Right cardiac atrium (tissue), 5 donors: ENCODE results near the gene DCHS1. TPM values are rescaled to one million over a fixed set of nuclear protein-coding genes. Genes with fewer than 3 reads are reported as not detected.

Source experiments
- ATAC-seq, 2 donors: fragments of 200-7000 bp; cut with Tn5 transposase; one replicate each; pipeline versions ENCODE4 v1.8.0 to v1.9.1; 2020; ENCODE audit warnings: moderate library complexity in 2 of 2, mild to moderate bottlenecking in 1 of 2
- DNase-seq, 3 donors: peaks; one replicate each; pipeline ENCODE4 v3.0.0-alpha.2; 2020
- H3K27ac ChIP-seq: one replicate; pipeline ENCODE4 v1.5.1; 2013; ENCODE audit warnings: mild to moderate bottlenecking, low read length, control low read depth, moderate library complexity
- H3K27me3 ChIP-seq: one replicate; pipeline ENCODE4 v1.6.1; 2013; ENCODE audit not compliant: control insufficient read depth, insufficient read depth
- H3K4me1 ChIP-seq: one replicate; pipeline ENCODE4 v1.6.1; 2013; ENCODE audit warnings: low read length; ENCODE audit not compliant: control insufficient read depth, insufficient read depth
- H3K4me3 ChIP-seq: one replicate; pipeline ENCODE4 v1.5.1; 2013; ENCODE audit warnings: low read length, control low read depth
- H3K9me3 ChIP-seq: one replicate; pipeline ENCODE4 v1.6.1; 2013; ENCODE audit warnings: low read length; ENCODE audit not compliant: control insufficient read depth
- WGBS: extraction: QIAGEN DNeasy Blood & Tissue Kit; methylation state at CpG from one replicate; pipeline ENCODE4 v1.1.7; 2013; 5-methylcytosine and 5-hydroxymethylcytosine counted together
- intact Hi-C, 4 donors: fragments of 100-400 bp; cut with DNase I; formaldehyde crosslinking; loops; one replicate each; pipeline versions ENCODE4 v1.11.0 to v1.14.0; 2022 to 2023
- polyA plus RNA-seq: library from polyadenylated mRNA; stranded (reverse); fragments of 200-250 nt; gene quantifications from one replicate; pipeline ENCODE4 v1.2.3, GENCODE V29; 2013
- total RNA-seq, 4 donors: library from RNA; stranded (reverse); fragmentation: NEBNext Ultra II Directional; extraction: Animal tissue kit (Norgen Biotek cat#: 25700); gene quantifications; one replicate each; pipeline ENCODE4 v1.2.1, GENCODE V29; 2021
- donor health status: healthy with polysubstance abuse.
- donor health status: DM: no; HTN: yes; CAD: no.
- donor health status: DM: no; HTN: no; CAD: no.
- donor health status: DM: no; HTN: yes; CAD: no; lungs with severe emphysema.
- donor health status: DM: yes; HTN: yes; CAD: no.

DCHS1 gene
- total and polyA plus RNA-seq, 5 donors: 6.4 to 19.2 (median 13.2) TPM

GRCh38 chr11:6579681-6580080, 75.9 kb downstream of the DCHS1 start:
- no peak overlapping the region for H3K27ac ChIP-seq
- no peak for ATAC-seq
- H3K27me3 ChIP-seq: no peaks in the 10 kb centered on the region
- no peaks in the 10 kb centered on the region for H3K9me3 ChIP-seq
- WGBS: 83% methylated on average over 2 of the region's 2 CpGs
- no peak for DNase-seq
- intact Hi-C loops: no loop called here
- H3K4me1 ChIP-seq: peaks cover 5% of the 10 kb centered on the region
- no peak overlapping the region for H3K4me3 ChIP-seq

GRCh38 chr11:6578134-6578533, 77.5 kb downstream of the DCHS1 start:
- no peak for ATAC-seq
- Histone ChIP-seq H3K27ac (no peak overlapping the region), H3K4me1 (peaks cover 5% of the 10 kb centered on the region), H3K4me3 (no peak overlapping the region), H3K27me3 (no peaks in the 10 kb centered on the region), H3K9me3 (no peaks in the 10 kb centered on the region)
- DNase-seq: no peak
- intact Hi-C loops: no loop called here
- 88% methylated on average over 1 of the region's 1 CpG for WGBS

DNA sequence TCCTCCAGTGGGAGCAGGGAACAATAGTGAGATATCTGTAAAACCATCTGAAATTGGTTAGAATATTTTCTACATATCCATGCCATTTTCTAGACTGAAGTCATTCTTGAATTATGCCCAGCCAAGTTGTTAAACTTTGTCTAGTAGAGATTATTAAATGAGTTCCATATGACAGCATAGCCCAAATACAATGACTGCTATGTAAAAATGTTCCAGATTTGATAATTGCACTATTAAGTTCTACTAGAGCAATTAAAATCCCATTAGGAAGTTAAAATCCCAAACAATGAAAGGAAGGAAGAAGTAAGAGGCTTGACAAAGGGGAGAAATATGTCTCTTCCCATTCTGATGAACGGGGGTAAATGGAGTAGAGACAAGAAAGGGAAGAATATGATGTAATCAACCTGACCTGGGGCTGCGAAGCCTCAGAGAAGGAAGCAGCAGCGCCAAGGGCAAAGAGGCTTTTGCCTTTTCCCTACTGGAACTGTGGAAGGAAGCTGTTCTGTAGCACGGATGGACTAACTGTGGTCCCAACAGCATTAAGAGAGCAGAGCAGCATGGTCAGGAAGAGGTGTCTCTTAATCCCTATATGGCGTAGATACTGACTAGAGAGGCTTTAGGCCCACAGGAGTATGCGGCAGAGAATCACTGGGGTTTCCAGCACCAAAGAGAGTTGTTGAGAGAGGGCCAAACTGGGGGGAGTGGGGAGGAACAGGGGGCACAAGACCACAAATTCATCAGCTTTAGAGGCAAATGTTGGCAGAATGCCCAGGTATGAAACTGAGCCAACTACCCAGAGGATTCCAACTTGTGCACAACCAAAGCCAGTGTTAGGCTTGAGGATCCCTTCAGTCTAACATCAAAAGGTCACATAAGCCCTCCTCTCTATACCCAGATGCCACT, 78.9 kb downstream of the DCHS1 start:
- ATAC-seq: peak; percentile 75 to 80
- intact Hi-C loops: no loop called here
- peak; percentile 48 to 59 (median 55) for DNase-seq

GRCh38 chr11:6574816-6575715, 80.5 kb downstream of the DCHS1 start:
- no peak overlapping the region for H3K4me3 ChIP-seq
- peaks cover 5% of the 10 kb centered on the region for H3K4me1 ChIP-seq
- H3K9me3 ChIP-seq: no peaks in the 10 kb centered on the region
- WGBS: 82% methylated on average over 6 of the region's 6 CpGs
- intact Hi-C loops: no loop called here
- ATAC-seq (no peak), DNase-seq (no peak)
- H3K27me3 ChIP-seq: no peaks in the 10 kb centered on the region
- H3K27ac ChIP-seq: no peak overlapping the region

More for the DNA sequence above, 78.9 kb downstream of the DCHS1 start:
- peak overlapping the region; percentile 60 for H3K27ac ChIP-seq
- WGBS: 15% methylated on average over 6 of the region's 6 CpGs
- peaks cover 5% of the 10 kb centered on the region for H3K4me1 ChIP-seq
- H3K27me3 ChIP-seq: no peaks in the 10 kb centered on the region
- H3K9me3 ChIP-seq: no peaks in the 10 kb centered on the region
- no peak overlapping the region for H3K4me3 ChIP-seq

DNA sequence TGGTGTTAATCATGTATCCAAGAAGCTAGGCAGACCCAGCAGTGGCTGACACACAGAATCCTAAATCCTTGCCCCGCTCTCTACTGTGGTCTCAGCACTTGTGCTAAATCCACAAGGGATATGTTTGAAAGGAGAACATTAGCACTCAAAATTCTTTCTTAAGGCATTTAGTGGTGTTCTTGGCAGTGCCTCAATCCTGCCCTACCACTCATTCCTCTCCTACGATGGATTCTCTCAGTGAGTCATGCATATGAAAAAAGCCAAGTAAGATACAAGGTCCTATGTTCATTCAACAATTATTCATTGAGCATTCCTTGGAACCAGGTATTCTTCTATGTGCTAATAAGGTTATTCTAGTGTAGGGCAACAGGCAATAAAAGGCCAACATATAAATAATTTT, 83.4 kb downstream of the DCHS1 start:
- Histone ChIP-seq H3K4me3 (no peak overlapping the region), H3K9me3 (no peaks in the 10 kb centered on the region), H3K27ac (no peak overlapping the region), H3K27me3 (no peaks in the 10 kb centered on the region), H3K4me1 (peaks cover 10% of the 10 kb centered on the region)
- ATAC-seq: no peak
- 68% methylated on average over 2 of the region's 2 CpGs for WGBS
- no peak for DNase-seq
- intact Hi-C loops: no loop called here

DNA sequence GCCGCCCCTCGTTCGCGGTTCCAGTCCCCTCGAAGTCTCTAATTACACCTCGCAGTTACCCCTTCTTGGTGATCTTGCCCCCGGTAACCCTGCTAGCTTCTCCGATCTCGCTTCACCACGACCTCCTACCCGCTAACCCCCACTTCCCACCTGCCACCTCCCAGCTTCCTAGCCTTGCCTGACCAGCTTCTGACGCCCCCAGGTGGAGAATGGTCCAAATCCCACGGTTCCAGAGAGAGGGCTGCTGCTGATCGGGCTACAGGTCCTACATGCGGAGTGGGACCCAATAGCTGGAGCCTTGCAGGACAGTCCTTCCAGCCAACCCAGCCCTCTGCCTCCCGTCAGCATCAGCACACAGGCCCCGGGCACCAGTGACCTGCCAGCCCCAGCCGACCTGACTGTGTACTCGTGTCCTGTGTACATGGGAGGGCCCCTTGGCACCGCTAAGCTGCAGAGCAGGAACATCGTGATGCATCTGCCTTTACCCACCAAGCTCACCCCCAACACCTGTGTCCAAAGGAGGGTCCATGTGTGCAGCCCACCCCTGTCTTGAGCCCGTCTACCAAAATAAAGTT, 84.1 kb downstream of the DCHS1 start:
- DNase-seq (no peak), ATAC-seq (no peak)
- Histone ChIP-seq H3K27ac (no peak overlapping the region), H3K9me3 (no peaks in the 10 kb centered on the region), H3K27me3 (no peaks in the 10 kb centered on the region), H3K4me1 (peaks cover 5% of the 10 kb centered on the region), H3K4me3 (no peak overlapping the region)
- intact Hi-C loops: no loop called here
- WGBS: 78% methylated on average over 22 of the region's 22 CpGs

Other genes starting within 250 kb of the DCHS1 start
- gene APBB1, start 236.7 kb downstream of the DCHS1 start, total RNA-seq: 10 to 100 TPM; 80.6 to 83.9 (median 82.4) TPM
- 70.6 TPM for gene APBB1, start 236.7 kb downstream of the DCHS1 start, polyA plus RNA-seq
- 1 to 10 TPM in 1 of 4 donors, under 1 TPM in 2, not detected in 1; 0.45 to 1.0 (median 0.68) TPM for gene HPX, start 214.8 kb downstream of the DCHS1 start, total RNA-seq
- 0.27 TPM for gene HPX, start 214.8 kb downstream of the DCHS1 start, polyA plus RNA-seq
- 10 to 100 TPM; 10.9 to 12.5 (median 12.2) TPM for gene TRIM3, start 181.9 kb downstream of the DCHS1 start, total RNA-seq
- 9.4 TPM for gene TRIM3, start 181.9 kb downstream of the DCHS1 start, polyA plus RNA-seq
- 10 to 100 TPM; 21.4 to 30.0 (median 23.8) TPM for gene ARFIP2, start 174.5 kb downstream of the DCHS1 start, total RNA-seq
- gene ARFIP2, start 174.5 kb downstream of the DCHS1 start, polyA plus RNA-seq: 21.6 TPM
- gene TIMM10B, start 174.3 kb downstream of the DCHS1 start, total RNA-seq: 10 to 100 TPM; 21.5 to 28.9 (median 26.0) TPM
- gene TIMM10B, start 174.3 kb downstream of the DCHS1 start, polyA plus RNA-seq: 18.8 TPM
- gene DNHD1, start 158.5 kb downstream of the DCHS1 start, total RNA-seq: 10 to 100 TPM in 1 of 4 donors, 1 to 10 TPM in 3; 5.4 to 10.9 (median 7.0) TPM
- 5.8 TPM for gene DNHD1, start 158.5 kb downstream of the DCHS1 start, polyA plus RNA-seq
- gene RRP8, start 52.2 kb downstream of the DCHS1 start, total RNA-seq: 10 to 100 TPM; 15.8 to 21.7 (median 18.7) TPM
- 18.2 TPM for gene RRP8, start 52.2 kb downstream of the DCHS1 start, polyA plus RNA-seq
- 100 to 1,000 TPM; 176 to 196 (median 192) TPM for gene ILK, start 52.0 kb downstream of the DCHS1 start, total RNA-seq
- gene ILK, start 52.0 kb downstream of the DCHS1 start, polyA plus RNA-seq: 180 TPM
- gene TAF10, start 43.6 kb downstream of the DCHS1 start, total RNA-seq: 100 to 1,000 TPM in 2 of 4 donors, 10 to 100 TPM in 2; 96.9 to 115 (median 99.1) TPM
- gene TAF10, start 43.6 kb downstream of the DCHS1 start, polyA plus RNA-seq: 100 TPM
- 10 to 100 TPM; 56.7 to 98.3 (median 78.2) TPM for gene TPP1, start 36.4 kb downstream of the DCHS1 start, total RNA-seq
- gene TPP1, start 36.4 kb downstream of the DCHS1 start, polyA plus RNA-seq: 52.6 TPM
- gene MRPL17, start 27.5 kb upstream of the DCHS1 start, total RNA-seq: 10 to 100 TPM; 36.7 to 45.1 (median 41.9) TPM
- gene MRPL17, start 27.5 kb upstream of the DCHS1 start, polyA plus RNA-seq: 44.7 TPM
- gene OR2AG2, start 116.2 kb upstream of the DCHS1 start, total RNA-seq: not detected
- not detected for gene OR2AG2, start 116.2 kb upstream of the DCHS1 start, polyA plus RNA-seq
- not detected for gene OR2AG1, start 127.2 kb upstream of the DCHS1 start, total RNA-seq
- not detected for gene OR2AG1, start 127.2 kb upstream of the DCHS1 start, polyA plus RNA-seq
- under 1 TPM in 2 of 4 donors, not detected in 2; 0.06 to 0.08 TPM for gene OR6A2, start 143.9 kb upstream of the DCHS1 start, total RNA-seq
- gene OR6A2, start 143.9 kb upstream of the DCHS1 start, polyA plus RNA-seq: not detected
- gene OR10A5, start 189.9 kb upstream of the DCHS1 start, total RNA-seq: not detected
- gene OR10A5, start 189.9 kb upstream of the DCHS1 start, polyA plus RNA-seq: not detected
- not detected for gene OR10A2, start 207.2 kb upstream of the DCHS1 start, total RNA-seq
- not detected for gene OR10A2, start 207.2 kb upstream of the DCHS1 start, polyA plus RNA-seq
- not detected for gene OR10A4, start 220.8 kb upstream of the DCHS1 start, total RNA-seq
- not detected for gene OR10A4, start 220.8 kb upstream of the DCHS1 start, polyA plus RNA-seq
- not detected for gene OR2D2, start 236.7 kb upstream of the DCHS1 start, total RNA-seq
- not detected for gene OR2D2, start 236.7 kb upstream of the DCHS1 start, polyA plus RNA-seq